Limb (tissue), 2 donors: ENCODE results near the gene DNAJC8.

Experiments used
- DNase-seq, 2 donors: peaks; one replicate each; pipeline ENCODE4 v3.0.0-alpha.2; 2016; ENCODE audit errors: extremely low spot score in 2 of 2

Gene DNAJC8

GRCh38 chr1:28232558-28233263 lies at the start of gene DNAJC8:
TSS of gene DNAJC8 (minus strand) at chr1:28233029. CDS start at chr1:28232998, 31 bp downstream.
- peak; percentile 91 to 93 for DNase-seq

- DNase-seq, result no peak
Observed at GRCh38 chr1:28281608-28282425, 49.0 kb upstream of the DNAJC8 start.

- DNase-seq, result no peak
Observed at GRCh38 chr1:28280977-28281381, 48.1 kb upstream of the DNAJC8 start.

- DNase-seq, result no peak
Observed at GRCh38 chr1:28280501-28280900, 47.7 kb upstream of the DNAJC8 start.

- no peak for DNase-seq
Observed at GRCh38 chr1:28279721-28280120, 46.9 kb upstream of the DNAJC8 start.

GRCh38 chr1:28278763-28279162 lies 45.9 kb upstream of the DNAJC8 start:
- DNase-seq, result no peak

GRCh38 chr1:28273216-28273860 lies 40.5 kb upstream of the DNAJC8 start:
- no peak for DNase-seq

GRCh38 chr1:28272215-28272852 lies 39.5 kb upstream of the DNAJC8 start:
- DNase-seq, result no peak

- no peak for DNase-seq
Observed at GRCh38 chr1:28269529-28269928, 36.7 kb upstream of the DNAJC8 start.

- no peak for DNase-seq
Observed at GRCh38 chr1:28267633-28268032, 34.8 kb upstream of the DNAJC8 start.

- no peak for DNase-seq
Observed at GRCh38 chr1:28266920-28267322, 34.1 kb upstream of the DNAJC8 start.

GRCh38 chr1:28265577-28265976 lies 32.7 kb upstream of the DNAJC8 start:
- no peak for DNase-seq

- DNase-seq, result no peak
Observed at GRCh38 chr1:28264897-28265296, 32.1 kb upstream of the DNAJC8 start.

- DNase-seq, result no peak
Observed at GRCh38 chr1:28260803-28261174, 28.0 kb upstream of the DNAJC8 start.

- peak; percentile 58 to 85 for DNase-seq
Observed at GRCh38 chr1:28259934-28260802, 27.3 kb upstream of the DNAJC8 start.

- peak; percentile 96 to 99 for DNase-seq
Observed at GRCh38 chr1:28259252-28259933, 26.6 kb upstream of the DNAJC8 start, which contains the start of gene SESN2. TSS of gene SESN2 (plus strand) at chr1:28259518. CDS start at chr1:28259848, 330 bp downstream.

GRCh38 chr1:28258628-28259251 lies 25.9 kb upstream of the DNAJC8 start:
- no peak for DNase-seq

- no peak for DNase-seq
Observed at GRCh38 chr1:28257736-28258135, 24.9 kb upstream of the DNAJC8 start.

- DNase-seq, result no peak
Observed at GRCh38 chr1:28256197-28256827, 23.5 kb upstream of the DNAJC8 start.
